ENCODE measurements around the gene CLDN2. TPM values are rescaled to one million over a fixed set of nuclear protein-coding genes. Genes with fewer than 3 reads are reported as not detected.

The CLDN2 gene
- total RNA-seq, 1 donor from 2014 or later: 0.06 TPM

- no peak overlapping the region for H3K4me3 ChIP-seq (ENCODE audit: low read depth, low read length)
- no peak for TF ChIP-seq CTCF (conservative IDR thresholded peaks at IDR 0.05; ENCODE audit: low read depth, low read length)
- no peak for DNase-seq (ENCODE audit: low read depth)
Observed at GRCh38 chrX:106932960-106933537, 12.8 kb downstream of the CLDN2 start.

- TF ChIP-seq CTCF (conservative IDR thresholded peaks at IDR 0.05; ENCODE audit: low read depth, low read length): no peak
- no peak overlapping the region for H3K4me3 ChIP-seq (ENCODE audit: low read depth, low read length)
- DNase-seq (ENCODE audit: low read depth): no peak
Observed at GRCh38 chrX:106933538-106933961, 13.3 kb downstream of the CLDN2 start.

GRCh38 chrX:106935175-106935574 is 15.0 kb downstream of the CLDN2 start:
- peak; percentile 93 for DNase-seq (ENCODE audit: low read depth)
- TF ChIP-seq CTCF (conservative IDR thresholded peaks at IDR 0.05; ENCODE audit: low read depth, low read length): no peak
- no peak overlapping the region for H3K4me3 ChIP-seq (ENCODE audit: low read depth, low read length)

- DNase-seq (ENCODE audit: low read depth): no peak
- H3K4me3 ChIP-seq (ENCODE audit: low read depth, low read length): no peak overlapping the region
- no peak for TF ChIP-seq CTCF (conservative IDR thresholded peaks at IDR 0.05; ENCODE audit: low read depth, low read length)
Observed at GRCh38 chrX:106936246-106936645, 16.0 kb downstream of the CLDN2 start.

GRCh38 chrX:106939566-106939965 is 19.4 kb downstream of the CLDN2 start:
- no peak for TF ChIP-seq CTCF (conservative IDR thresholded peaks at IDR 0.05; ENCODE audit: low read depth, low read length)
- no peak for DNase-seq (ENCODE audit: low read depth)
- H3K4me3 ChIP-seq (ENCODE audit: low read depth, low read length): no peak overlapping the region

- DNase-seq (ENCODE audit: low read depth): no peak
- H3K4me3 ChIP-seq (ENCODE audit: low read depth, low read length): no peak overlapping the region
- TF ChIP-seq CTCF (conservative IDR thresholded peaks at IDR 0.05; ENCODE audit: low read depth, low read length): no peak
Observed at GRCh38 chrX:106940068-106940467, 19.9 kb downstream of the CLDN2 start.

- TF ChIP-seq CTCF (conservative IDR thresholded peaks at IDR 0.05; ENCODE audit: low read depth, low read length): no peak
- no peak for DNase-seq (ENCODE audit: low read depth)
- no peak overlapping the region for H3K4me3 ChIP-seq (ENCODE audit: low read depth, low read length)
Observed at GRCh38 chrX:106946464-106946863, 26.3 kb downstream of the CLDN2 start.
